Measurements from ENCODE around the gene NAALADL1.
"Not testable (repeated sequence)": the region's sequence is repeated elsewhere in the genome, so short reads cannot be mapped to it uniquely, and the experiment has no call there.

Gene NAALADL1

GRCh38 chr11:65008873-65009272 lies 49.5 kb downstream of the NAALADL1 start:
- H3K27ac ChIP-seq: no peak overlapping the region
- TF ChIP-seq CTCF (conservative IDR thresholded peaks at IDR 0.05): no peak

DNA sequence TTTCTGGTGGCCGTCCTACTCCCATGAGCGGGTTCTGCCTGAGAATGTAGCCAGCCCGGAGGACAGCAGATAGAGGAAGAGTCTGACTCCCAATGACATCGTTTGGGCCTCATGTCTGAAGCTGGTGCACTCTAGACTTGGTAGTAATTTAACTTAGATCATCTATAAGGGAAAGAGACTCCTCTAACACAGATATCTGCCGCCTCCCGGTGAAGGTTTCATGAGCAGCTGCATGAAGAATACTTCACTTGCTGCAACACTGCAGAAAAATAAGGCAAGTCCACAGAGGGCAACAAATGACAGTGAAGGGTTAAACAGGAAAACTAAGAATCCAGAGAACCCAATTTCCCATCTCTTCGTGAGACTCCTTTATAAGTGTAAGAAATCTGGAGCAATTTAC lies 50.3 kb downstream of the NAALADL1 start:
- no peak for TF ChIP-seq CTCF (conservative IDR thresholded peaks at IDR 0.05)
- peak overlapping the region; percentile 61 for H3K27ac ChIP-seq

GRCh38 chr11:65003968-65004367 lies 54.4 kb downstream of the NAALADL1 start:
- not testable (repeated sequence) for H3K27ac ChIP-seq

DNA sequence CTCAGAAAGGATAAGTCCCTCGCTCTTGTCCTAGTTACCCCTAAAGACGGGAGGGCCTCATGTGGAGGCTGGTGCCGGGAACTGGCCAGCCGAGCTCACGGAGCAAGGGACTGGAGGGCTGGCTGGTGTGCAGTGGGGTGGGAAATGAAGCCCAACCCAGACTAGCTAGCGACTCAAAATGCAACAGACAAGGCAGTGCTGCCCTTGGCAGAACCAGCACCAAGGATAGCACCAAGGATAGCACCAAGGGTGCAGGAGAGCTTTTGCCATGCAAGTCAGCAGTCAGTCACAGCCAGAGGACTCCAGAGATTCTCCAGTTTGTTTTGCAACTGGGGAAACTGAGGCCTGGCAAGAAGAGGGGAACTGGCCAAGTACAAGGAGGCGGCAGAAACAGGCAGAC lies 55.1 kb downstream of the NAALADL1 start:
- no peak for TF ChIP-seq CTCF (conservative IDR thresholded peaks at IDR 0.05)

GRCh38 chr11:65002706-65003105 lies 55.6 kb downstream of the NAALADL1 start:
- no peak for TF ChIP-seq CTCF (conservative IDR thresholded peaks at IDR 0.05)
- H3K27ac ChIP-seq: no peak overlapping the region

More for the DNA sequence above, 55.1 kb downstream of the NAALADL1 start:
- no peak overlapping the region for H3K27ac ChIP-seq

DNA sequence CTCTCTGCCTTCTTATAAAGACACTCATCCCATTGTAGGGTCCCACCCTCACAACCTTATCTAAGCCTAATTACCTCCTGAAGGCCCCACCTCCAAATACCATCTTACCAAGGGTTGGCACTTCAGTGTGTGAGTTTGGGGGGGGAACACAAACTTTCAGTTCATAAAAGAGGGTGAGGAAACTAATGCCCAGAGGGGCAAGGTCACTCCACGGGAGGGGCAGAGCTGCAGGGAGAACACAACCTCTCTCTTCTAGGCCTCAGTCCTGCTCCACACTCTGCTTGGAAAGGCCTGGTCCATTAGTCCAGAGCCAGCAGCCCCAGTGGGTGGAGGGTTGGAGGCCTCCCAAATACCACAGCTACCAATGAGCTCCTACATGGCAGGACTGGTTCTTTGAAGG lies 58.9 kb downstream of the NAALADL1 start:
- TF ChIP-seq CTCF (conservative IDR thresholded peaks at IDR 0.05): no peak
- H3K27ac ChIP-seq: peak overlapping the region; percentile 30; the same call in 1 of the 2 replicates

- H3K27ac ChIP-seq: peak overlapping the region; percentile 30; the same call in 1 of the 2 replicates
- TF ChIP-seq CTCF (conservative IDR thresholded peaks at IDR 0.05): no peak
Observed at GRCh38 chr11:64998690-64999431, 59.5 kb downstream of the NAALADL1 start.

DNA sequence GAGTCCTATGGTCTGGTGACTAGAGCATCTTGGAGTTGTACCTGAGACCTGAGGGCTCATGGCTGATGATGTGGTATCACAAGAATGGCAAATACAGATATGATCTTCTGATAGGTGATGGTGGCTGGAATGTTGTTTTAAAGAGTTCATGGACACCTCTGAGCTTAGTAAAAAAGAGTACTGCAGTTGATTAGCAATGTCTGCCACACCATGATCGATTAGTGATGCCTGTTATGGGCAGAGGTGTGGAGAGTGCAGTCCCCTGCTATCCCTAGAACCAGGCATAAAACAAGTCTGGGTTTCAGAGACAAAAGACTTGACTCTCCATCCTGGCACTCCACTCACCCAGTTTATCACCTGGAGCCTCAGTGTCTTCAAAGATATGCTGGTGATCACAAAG lies 60.2 kb downstream of the NAALADL1 start:
- TF ChIP-seq CTCF (conservative IDR thresholded peaks at IDR 0.05): no peak
- H3K27ac ChIP-seq: no peak overlapping the region; the same call in 1 of the 2 replicates
